Smooth muscle cell (in vitro differentiated cells): ENCODE results near the gene SNX8. TPM values are rescaled to one million over a fixed set of nuclear protein-coding genes. Genes with fewer than 3 reads are reported as not detected.

Experiments
- DNase-seq: peaks from one replicate; lab custom pipeline; 2025; ENCODE audit not compliant: unreplicated experiment; lab: John Stamatoyannopoulos, UW
- H2AFZ ChIP-seq: fragments of 200-600 bp; sonication (generic); 2 replicates; pipeline ENCODE4 v1.6.0; 2016; ENCODE audit warnings: antibody characterized with exemption, low read depth, mild to moderate bottlenecking
- H3F3A ChIP-seq: fragments of 200-600 bp; sonication (generic); 2 replicates; pipeline ENCODE4 v1.6.0; 2017; ENCODE audit warnings: antibody characterized with exemption, low read depth
- H3K27ac ChIP-seq: fragments of 200-600 bp; sonication (generic); 2 replicates; pipeline ENCODE4 v1.5.1; 2016; ENCODE audit warnings: low read depth, mild to moderate bottlenecking
- H3K27me3 ChIP-seq: fragments of 200-600 bp; sonication (generic); 2 replicates; pipeline ENCODE4 v1.6.1; 2016; ENCODE audit warnings: low read depth, mild to moderate bottlenecking
- H3K36me3 ChIP-seq: fragments of 200-600 bp; sonication (generic); 2 replicates; pipeline ENCODE4 v1.5.1; 2016; ENCODE audit warnings: low read depth
- H3K4me1 ChIP-seq: fragments of 200-600 bp; sonication (generic); 2 replicates; pipeline ENCODE4 v1.5.1; 2016; ENCODE audit warnings: low read depth
- H3K4me2 ChIP-seq: fragments of 200-600 bp; sonication (generic); 2 replicates; pipeline ENCODE4 v1.6.0; 2016; ENCODE audit warnings: mild to moderate bottlenecking
- H3K4me3 ChIP-seq: fragments of 200-600 bp; sonication (generic); 2 replicates; pipeline ENCODE4 v1.5.1; 2016; ENCODE audit warnings: mild to moderate bottlenecking
- H3K79me2 ChIP-seq: fragments of 200-600 bp; sonication (generic); 2 replicates; pipeline ENCODE4 v1.6.0; 2016; ENCODE audit warnings: low read depth, mild to moderate bottlenecking
- H3K9ac ChIP-seq: fragments of 200-600 bp; sonication (generic); 2 replicates; pipeline ENCODE4 v1.6.0; 2016; ENCODE audit warnings: low read depth
- H3K9me3 ChIP-seq: fragments of 200-600 bp; sonication (generic); replicated peaks from 2 replicates; pipeline ENCODE4 v1.5.1; 2016; ENCODE audit warnings: low read depth
- H4K20me1 ChIP-seq: fragments of 200-600 bp; sonication (generic); 2 replicates; pipeline ENCODE4 v1.6.0; 2016; ENCODE audit warnings: low read depth
- CTCF ChIP-seq: fragments of 200-600 bp; sonication (generic); IDR thresholded peaks from 2 replicates; pipeline ENCODE4 v1.5.1; 2017; ENCODE audit warnings: borderline replicate concordance, mild to moderate bottlenecking, antibody characterized with exemption; ENCODE audit not compliant: insufficient read depth, poor library complexity, severe bottlenecking
- WGBS: methylation state at CpG from one replicate; pipeline ENCODE4 v1.1.7; 2016; ENCODE audit warnings: low lambda C conversion rate; 5-methylcytosine and 5-hydroxymethylcytosine counted together
- polyA plus RNA-seq: library from polyadenylated mRNA; unstranded; fragments of >200 nt; fragmentation: Nextera tagmentation; extraction: Ambion mirVana; gene quantifications from 2 replicates; pipeline ENCODE4 v1.2.1, GENCODE V29; 2016
- total RNA-seq: library from RNA; depleted of rRNA; stranded (reverse); fragments of >200 nt; gene quantifications from 2 replicates; pipeline ENCODE4 v1.2.3, GENCODE V29; 2014

SNX8 gene
- total and polyA plus RNA-seq, 2 experiments from 2014 or later: 46.9 to 49.9 TPM

GRCh38 chr7:2220954-2221353 is 93.3 kb downstream of the SNX8 start:
- peaks cover 21% of the 10 kb centered on the region for H4K20me1 ChIP-seq
- no peaks in the 10 kb centered on the region for H3K36me3 ChIP-seq
- WGBS: 97% methylated on average over 16 of the region's 17 CpGs
- no peaks in the 10 kb centered on the region for H3K79me2 ChIP-seq
- H3K9me3 ChIP-seq: no peaks in the 10 kb centered on the region
- no peak overlapping the region for H3K9ac ChIP-seq
- DNase-seq: no peak
- no peak overlapping the region for H3K4me2 ChIP-seq
- no peak overlapping the region for H2AFZ ChIP-seq
- no peak for TF ChIP-seq CTCF
- no peak overlapping the region for H3K27ac ChIP-seq
- no peak overlapping the region for H3K4me3 ChIP-seq
- no peaks in the 10 kb centered on the region for H3F3A ChIP-seq
- no peaks in the 10 kb centered on the region for H3K4me1 ChIP-seq
- no peaks in the 10 kb centered on the region for H3K27me3 ChIP-seq

- Histone ChIP-seq H3K4me3 (no peak overlapping the region), H3K4me2 (no peak overlapping the region), H3F3A (no peaks in the 10 kb centered on the region), H3K4me1 (no peaks in the 10 kb centered on the region), H3K27ac (no peak overlapping the region), H2AFZ (no peak overlapping the region), H3K9me3 (no peaks in the 10 kb centered on the region), H4K20me1 (peaks cover 18% of the 10 kb centered on the region), H3K9ac (no peak overlapping the region), H3K36me3 (peaks cover 1% of the 10 kb centered on the region), H3K79me2 (no peaks in the 10 kb centered on the region), H3K27me3 (no peaks in the 10 kb centered on the region)
- no peak for DNase-seq
- 94% methylated on average over 16 of the region's 16 CpGs for WGBS
- no peak for TF ChIP-seq CTCF
Observed at GRCh38 chr7:2220506-2220905, 93.7 kb downstream of the SNX8 start.

- Histone ChIP-seq H3K4me2 (no peak overlapping the region), H3K27ac (no peak overlapping the region), H3K9ac (no peak overlapping the region), H3K36me3 (peaks cover 3% of the 10 kb centered on the region), H3K79me2 (no peaks in the 10 kb centered on the region), H4K20me1 (peaks cover 18% of the 10 kb centered on the region), H3K4me1 (no peaks in the 10 kb centered on the region), H3K9me3 (no peaks in the 10 kb centered on the region), H2AFZ (no peak overlapping the region), H3K27me3 (no peaks in the 10 kb centered on the region), H3F3A (no peaks in the 10 kb centered on the region), H3K4me3 (no peak overlapping the region)
- no peak for TF ChIP-seq CTCF
- DNase-seq: no peak
- 99% methylated on average over 16 of the region's 19 CpGs for WGBS
Observed at GRCh38 chr7:2220030-2220429, 94.2 kb downstream of the SNX8 start.

- no peak for TF ChIP-seq CTCF
- no peak overlapping the region for H3K4me2 ChIP-seq
- peaks cover 3% of the 10 kb centered on the region for H3K36me3 ChIP-seq
- no peak overlapping the region for H3K4me3 ChIP-seq
- no peak overlapping the region for H2AFZ ChIP-seq
- no peaks in the 10 kb centered on the region for H3F3A ChIP-seq
- WGBS: 100% methylated on average over 6 of the region's 8 CpGs
- H4K20me1 ChIP-seq: peaks cover 18% of the 10 kb centered on the region
- H3K27ac ChIP-seq: no peak overlapping the region
- H3K4me1 ChIP-seq: no peaks in the 10 kb centered on the region
- no peak overlapping the region for H3K9ac ChIP-seq
- H3K27me3 ChIP-seq: no peaks in the 10 kb centered on the region
- DNase-seq: no peak
- H3K9me3 ChIP-seq: no peaks in the 10 kb centered on the region
- H3K79me2 ChIP-seq: no peaks in the 10 kb centered on the region
Observed at GRCh38 chr7:2219606-2220005, 94.6 kb downstream of the SNX8 start.
